HG03457 (cell line): ENCODE data around the gene ACTL7B.
"Not testable (repeated sequence)": the region's sequence is repeated elsewhere in the genome, so short reads cannot be mapped to it uniquely, and the experiment has no call there.

Experiments
- ATAC-seq: cut with Tn5 transposase; IDR thresholded peaks from one replicate; pipeline ENCODE4 v1.9.1; 2021; ENCODE audit warnings: moderate number of reproducible peaks; ENCODE audit not compliant: unreplicated experiment

The ACTL7B gene

DNA sequence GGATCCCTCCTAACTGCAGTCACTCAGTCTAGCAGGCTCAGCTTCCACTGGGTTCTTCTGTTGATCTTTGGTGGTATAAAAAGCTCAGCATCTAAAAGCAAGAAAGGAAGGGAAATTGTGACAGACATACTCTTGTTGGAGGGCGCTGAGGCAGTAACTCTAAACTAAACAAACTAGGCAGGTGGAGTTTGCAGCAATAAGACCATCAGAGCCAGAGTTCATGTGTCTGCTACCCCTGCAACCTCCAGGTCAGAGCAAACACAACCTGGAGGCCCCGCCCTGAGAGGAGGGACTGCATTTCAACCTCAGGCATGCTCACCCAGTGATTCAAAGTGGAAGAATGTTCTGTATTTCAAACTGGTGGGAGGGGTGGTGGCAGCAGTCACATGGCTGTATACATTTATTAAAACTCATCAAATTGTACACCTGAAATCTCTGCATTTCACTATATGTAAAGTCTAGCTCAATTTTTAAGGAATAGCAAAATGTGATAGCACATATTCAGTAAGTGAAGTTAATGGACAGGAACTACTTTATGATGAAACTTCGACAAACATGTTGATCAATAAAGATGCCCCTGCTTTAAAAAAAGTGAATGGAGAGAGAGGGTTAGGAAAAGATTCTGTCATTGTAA, 13.4 kb upstream of the ACTL7B start:
- ATAC-seq, result no peak

DNA sequence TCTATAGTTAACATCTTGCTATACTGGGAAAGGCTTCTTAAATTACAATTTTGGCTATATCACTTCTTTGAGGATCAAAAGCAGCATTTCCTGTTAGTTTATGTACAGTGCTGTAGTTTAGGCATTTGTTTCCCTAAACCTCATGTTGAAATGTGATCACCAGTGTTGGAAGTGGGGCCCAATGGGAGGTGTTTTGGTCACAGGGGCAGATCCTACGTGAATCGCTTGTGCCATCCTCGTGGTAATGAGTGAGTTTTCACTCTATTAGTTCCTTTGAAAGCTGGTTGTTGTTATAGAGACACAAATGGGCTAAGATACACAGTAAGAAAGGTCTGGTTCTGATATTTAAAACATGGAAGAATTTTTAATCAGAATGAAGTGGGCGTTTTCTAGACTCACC, 12.0 kb upstream of the ACTL7B start:
- ATAC-seq, result no peak

DNA sequence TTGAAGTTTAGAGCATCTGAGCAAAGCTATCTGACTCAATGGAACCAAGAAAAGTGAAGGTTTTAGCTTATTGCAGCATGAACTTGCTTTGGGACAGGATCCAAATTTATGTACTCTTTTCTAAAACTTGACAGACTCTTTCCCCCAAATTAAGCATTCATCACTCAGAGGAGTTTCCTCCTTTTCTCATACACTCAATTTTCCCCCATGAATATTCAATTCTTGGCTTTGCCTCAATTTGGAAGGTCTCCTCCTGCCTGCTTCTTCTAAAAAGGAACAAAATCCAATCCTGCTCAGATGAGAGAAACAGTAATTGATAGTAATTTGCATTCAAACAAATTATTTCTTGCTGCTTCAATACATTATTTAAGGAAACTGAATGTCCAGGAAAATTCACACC, 11.3 kb upstream of the ACTL7B start:
- ATAC-seq, result no peak

DNA sequence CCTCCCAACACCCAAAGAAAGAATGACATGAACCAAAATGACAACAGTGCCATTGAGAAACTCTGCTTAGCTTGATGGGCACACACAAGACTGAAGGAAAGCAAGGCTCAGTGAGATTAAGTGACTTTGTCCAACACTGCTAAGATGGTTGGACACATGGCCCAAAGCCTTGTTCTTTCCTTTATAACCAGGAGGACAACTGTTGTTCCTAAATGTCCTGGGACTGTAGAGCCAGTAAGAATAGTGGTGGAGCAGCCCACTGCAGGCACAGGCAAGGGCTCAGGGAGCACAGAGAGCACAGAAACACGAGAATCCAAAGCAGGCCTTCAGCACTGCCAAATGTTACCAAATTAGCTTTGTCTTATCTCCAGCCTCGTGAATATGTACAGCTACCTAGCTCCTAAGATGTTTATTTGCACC, 10.2 kb upstream of the ACTL7B start:
- no peak for ATAC-seq

DNA sequence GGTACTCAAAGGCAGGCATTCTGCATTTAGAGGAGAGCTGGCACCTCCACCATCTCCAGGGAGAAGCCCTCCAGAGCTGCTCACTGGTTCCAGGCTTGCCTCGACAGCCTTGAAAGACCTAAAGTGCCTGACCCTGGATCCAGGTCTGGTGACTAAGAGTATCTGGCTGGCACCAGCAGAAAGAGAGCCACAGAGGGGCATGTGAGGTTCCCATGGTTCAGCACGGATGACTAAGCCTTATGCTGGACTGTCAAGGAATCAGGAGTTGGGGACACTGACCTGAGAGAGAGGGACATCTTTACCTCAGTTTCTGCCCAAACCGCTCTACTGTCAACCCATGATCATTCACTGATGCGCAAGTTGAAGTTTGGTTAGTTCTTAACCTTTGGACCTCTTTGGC, 9.3 kb upstream of the ACTL7B start:
- no peak for ATAC-seq

DNA sequence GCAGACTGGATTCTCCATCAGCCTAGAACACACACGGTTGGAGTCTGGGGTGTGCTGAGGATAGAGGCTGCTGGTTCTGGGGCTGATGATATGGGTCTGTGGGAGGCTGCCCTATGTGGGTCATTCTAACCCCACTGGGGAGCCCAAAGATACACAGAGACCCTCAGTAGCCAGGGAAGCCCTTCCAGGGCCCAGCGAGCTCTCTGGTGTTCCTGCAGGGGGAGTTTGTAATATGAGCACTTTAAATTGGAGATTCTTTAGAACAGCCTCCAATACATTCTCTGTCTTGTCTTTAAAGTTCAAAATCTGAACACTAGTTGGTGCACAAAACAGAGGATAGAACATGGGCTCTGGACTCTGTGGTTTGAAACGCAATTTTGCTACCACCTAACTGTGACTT, 8.7 kb upstream of the ACTL7B start:
- ATAC-seq, result no peak

DNA sequence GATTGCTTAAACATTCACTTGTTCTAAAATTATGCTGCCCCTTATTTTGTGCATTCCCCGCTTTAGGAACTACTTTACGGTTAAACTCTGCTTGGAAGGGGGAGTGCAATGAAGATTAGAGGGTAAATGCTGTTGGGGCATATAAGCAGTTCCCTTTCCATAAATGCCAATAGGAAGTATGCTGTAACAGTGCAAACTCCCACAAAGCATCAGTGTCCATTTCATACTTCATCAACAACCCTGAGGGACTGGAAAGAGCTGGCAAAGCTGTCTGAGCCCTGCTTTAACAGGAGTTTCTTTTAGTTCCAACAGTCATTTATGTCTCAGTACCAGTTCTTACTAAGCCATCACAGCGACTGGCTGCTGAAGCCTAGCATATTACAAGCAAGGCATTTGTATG, 8.1 kb upstream of the ACTL7B start:
- ATAC-seq, result no peak

DNA sequence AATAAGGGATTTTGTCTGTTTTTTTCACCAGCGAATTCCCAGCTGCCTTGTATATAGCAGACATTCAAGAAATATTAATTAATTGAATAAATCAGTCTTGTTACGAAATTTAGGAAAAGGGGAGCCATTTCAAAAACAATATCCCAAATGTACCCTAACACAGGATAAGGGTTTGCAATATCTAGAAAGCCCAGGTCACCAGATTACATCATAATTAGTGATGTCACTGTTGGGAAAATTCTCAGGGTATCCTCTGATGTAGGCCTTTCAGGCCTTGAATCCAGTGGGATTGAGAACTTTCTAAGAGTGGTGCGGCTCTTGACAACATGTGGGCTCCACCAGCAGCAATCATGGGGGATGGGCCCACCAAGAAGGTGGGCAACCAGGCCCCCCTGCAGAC, 6.2 kb upstream of the ACTL7B start, which contains the start of gene ACTL7A:
ACTL7A (plus strand) TSS at position 270 of the 400 bp plus-strand sequence; CDS start at position 327, 57 bp downstream.
- ATAC-seq, result no peak

DNA sequence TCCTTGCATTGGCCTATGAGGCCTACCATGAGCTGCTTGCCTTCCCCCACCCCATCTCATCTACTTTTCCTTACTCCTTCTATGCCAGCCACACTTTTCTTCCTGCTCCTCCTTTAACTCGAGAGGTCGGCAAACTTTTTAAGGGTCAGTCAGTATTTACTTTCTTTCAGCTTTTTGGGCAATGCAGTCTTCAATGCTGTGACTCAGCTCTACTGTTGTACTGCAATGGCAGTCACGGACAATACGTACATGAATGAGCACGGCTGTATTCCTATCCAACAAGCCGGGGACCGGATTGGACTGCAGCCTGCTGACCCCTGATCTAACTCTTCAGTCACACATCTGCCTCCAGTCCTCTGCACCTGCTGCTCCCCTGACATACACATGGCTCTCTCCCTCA, 5.7 kb upstream of the ACTL7B start:
- ATAC-seq, result no peak

DNA sequence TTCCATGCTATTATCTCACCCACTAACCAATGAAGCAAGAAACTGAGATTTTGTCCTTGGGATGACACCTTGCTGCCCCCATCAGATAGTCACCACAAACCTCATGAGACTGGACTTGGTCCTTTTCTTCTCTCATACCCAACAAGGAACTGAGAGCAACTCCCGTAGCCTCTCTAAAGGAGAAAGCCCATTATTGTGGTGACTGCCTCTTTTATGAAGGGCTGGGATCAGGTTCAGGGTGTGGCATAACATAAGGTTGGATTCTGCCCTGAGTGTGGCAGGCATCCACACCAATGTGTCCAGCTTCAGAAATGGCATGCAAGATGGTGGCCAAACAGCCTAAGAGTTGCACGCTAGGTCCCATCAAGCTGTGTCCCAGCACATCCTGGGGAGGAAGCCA, 5.0 kb upstream of the ACTL7B start:
- ATAC-seq, result no peak

DNA sequence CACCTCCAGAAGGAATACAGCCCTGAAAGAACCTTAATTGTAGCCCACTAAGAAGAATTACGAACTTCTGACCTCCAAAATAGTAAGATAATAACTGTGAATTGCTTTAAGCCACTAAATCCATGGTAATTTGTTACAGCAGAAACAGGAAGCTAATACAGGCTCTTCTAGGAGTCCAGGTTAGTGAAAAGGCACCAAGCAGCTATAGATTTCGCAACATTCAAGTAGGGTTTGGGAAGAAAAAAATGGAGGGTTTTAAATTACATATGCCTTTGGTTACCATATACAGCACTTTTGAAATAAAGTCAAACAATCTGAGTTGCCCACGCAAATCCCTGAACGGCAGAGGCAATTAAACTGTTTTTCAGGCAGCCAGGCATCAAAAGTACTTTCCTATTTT, 4.6 kb upstream of the ACTL7B start:
- no peak for ATAC-seq

DNA sequence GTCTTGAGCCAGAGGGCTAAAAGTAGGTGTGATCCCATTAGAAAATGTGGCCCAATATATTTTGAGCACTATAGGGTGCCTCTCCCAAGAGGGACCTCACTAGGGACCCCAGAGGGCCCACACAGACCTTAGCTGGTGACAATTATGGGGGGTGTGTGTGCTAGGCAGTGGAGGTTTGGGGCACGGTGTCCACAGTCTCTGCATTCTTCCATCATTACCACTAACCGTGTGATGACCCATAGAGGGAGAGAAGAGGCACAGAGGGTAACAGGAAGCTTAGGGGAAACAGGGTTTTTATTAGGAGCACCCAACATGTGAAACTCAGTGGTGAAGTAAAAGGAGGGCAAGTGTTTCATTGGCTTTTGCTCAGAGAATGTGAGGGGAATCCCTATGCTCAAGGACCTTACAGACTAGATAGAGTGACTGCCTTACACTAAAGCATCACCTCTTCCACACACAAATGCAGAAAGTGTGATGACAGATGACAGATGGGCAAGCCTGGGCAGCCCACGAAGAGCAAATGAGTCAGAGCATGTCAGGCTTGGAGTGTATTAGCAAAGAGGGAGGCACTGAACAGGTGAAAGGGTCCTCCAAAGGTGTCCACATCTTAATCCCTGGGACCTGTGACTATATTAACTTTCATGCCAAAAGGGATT, 3.8 kb upstream of the ACTL7B start:
- no peak for ATAC-seq

DNA sequence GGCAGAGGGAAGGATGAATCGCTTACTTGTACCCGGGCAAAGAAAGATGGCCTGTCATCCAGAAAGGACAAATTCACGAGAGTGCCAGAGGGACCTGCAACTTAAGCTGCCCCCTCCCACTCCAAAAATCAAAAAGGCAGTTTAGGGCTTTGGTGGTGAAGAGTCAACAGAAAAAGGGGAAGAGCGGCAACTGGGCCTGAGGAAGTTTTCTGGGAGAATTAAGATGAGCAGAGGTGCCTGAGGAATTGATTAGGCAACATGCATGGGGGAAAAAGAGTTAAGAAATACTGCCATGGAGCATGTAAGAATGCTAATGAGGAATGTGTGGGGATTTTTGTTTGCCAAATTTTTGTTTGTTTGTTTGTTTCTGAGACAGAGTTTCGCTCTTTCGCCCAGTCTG, 1.8 kb upstream of the ACTL7B start:
- no peak for ATAC-seq

DNA sequence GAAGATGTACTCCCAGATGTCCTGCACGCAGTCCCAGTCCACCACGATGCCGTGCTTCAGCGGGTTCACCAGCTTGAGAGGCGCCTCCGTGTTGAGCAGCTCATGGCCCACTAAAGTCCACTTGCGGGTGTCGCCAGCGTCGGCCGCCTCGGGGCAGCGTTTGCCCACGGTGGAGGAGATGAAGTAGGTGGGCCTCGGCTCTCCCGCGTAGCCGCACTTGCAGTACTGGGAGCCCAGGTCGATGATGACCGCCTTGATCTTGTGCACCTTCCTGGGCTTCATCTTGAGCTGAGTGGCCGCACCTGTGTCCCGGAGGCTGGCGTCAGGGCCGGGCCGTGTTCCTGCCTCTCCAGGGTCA, 278 bp downstream of the ACTL7B start:
- no peak for ATAC-seq

DNA sequence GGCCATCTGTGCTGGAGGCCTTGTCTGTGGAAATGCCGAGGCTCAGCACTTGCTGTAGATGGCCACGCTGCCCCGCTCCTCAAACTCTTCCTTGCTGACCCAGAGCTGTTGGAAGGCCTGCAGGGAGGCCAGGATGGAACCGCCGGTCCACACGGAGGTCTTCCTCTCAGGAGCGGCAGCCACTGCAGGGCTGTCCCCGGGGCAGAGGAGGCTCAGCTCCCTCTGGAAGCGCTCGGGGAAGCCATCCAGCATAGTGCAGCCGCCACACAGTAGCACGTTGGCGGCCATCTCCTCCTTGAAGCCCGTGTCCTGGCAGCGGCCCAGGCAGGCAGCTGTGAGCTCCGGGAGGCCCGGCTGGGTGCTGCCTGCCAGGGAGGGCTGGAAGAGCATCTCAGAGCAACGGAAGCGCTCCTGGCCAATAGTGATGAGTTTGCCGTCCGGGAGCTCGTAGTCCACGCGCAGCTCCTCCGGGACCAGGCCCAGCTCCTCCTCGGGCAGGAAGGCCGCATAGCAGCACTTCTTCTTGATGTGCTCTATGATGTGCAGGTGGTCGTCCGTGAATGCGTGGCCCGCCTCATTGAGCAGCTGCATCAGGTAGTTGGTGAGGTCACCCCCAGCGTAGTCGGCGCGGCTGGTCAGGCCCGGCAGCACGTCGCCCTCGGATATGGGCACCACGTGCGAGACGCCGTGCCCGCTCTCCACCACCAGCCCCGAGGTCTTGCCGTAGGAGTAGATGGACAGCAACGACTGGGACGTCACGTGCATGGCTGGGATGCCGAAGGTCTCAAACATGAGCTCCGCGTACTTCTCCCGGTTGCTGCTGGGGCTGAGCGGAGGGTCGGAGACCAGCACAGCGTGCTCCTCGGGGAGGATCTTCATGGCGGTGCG, 901 bp downstream of the ACTL7B start:
- no peak for ATAC-seq

DNA sequence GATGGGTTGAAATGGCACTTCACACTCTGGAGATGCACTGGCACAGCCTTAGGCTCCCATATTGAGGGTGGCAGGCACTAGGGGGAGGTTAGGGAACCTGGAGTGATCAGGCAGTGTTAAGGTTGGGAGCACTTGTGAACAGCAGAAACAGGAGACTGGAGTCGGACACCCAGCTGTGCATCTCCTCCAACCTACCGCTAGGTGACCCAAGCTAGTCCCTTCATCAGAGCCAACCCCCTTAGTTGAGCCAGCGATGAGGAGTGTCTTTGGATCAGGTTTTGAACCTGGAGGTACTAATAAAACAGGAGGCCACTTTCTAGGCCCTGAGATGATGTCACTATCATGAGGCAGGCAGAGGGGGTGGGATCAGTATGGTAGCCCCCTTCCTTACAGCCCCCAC, 1.7 kb downstream of the ACTL7B start:
- no peak for ATAC-seq

DNA sequence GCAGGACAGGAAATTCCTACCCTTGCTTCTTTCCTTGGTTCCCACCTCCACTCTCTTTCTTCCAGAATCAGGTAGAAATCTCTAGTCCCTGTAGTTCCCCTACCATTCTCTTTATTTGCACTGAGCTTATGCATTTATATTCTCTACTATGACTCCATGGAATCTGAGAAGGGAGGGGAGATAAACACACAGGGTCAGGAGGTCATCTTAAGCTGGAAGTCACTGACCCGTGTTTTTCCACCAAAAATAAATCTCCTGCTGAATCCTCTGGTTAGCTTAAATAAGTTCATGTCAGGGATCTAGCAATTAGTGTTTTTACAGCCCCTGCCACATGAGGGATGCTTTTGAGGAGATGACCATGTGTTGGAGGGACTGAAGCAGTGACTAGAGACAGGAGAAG, 3.7 kb downstream of the ACTL7B start:
- ATAC-seq, result no peak

DNA sequence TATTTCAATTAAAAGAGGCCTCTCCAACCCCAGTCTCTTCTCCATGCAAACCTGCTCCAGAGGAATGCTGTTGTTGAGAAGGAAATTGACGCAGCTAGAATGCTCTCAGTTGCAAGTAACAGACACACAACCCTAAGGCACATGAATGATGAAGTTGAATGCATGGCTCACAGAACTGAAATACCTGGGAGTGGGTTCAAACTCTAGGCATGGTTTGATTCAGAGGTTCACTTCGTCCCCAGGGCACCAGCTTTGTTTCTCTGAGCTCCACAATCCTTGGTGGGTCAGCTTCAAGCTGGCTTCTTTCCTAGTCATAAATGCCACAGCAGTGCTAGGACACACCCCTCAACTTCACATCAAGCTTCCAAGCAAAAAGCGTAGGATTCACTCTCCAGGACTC, 4.6 kb downstream of the ACTL7B start:
- ATAC-seq, result no peak

DNA sequence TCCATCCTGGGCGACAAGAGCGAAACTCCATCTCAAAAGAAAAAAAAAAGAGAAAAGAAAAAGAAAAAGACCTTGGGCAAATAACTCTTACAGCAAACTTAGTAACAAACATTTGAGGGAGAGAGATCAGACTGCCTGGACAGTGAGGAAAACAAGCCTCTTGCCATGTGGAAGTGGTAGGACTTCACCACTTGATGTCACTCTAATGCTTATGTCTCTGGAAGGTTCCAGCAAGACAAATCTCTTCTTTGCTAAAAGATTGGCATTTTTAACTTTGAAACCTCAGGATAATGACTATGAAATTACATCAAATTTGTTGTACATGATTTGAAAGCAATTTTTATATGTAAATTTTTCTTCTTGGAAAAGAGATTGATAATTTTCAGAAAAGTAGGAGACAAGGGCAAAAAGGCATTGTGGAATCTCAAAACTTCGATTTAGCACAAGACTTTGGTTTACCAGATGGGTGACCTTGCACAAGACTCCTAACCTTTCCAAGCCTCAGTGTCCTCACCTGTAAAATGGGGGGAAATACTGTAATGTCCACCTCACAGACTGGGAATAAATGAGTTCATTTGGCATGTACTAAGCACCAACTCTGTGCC, 5.4 kb downstream of the ACTL7B start:
- ATAC-seq, result no peak

DNA sequence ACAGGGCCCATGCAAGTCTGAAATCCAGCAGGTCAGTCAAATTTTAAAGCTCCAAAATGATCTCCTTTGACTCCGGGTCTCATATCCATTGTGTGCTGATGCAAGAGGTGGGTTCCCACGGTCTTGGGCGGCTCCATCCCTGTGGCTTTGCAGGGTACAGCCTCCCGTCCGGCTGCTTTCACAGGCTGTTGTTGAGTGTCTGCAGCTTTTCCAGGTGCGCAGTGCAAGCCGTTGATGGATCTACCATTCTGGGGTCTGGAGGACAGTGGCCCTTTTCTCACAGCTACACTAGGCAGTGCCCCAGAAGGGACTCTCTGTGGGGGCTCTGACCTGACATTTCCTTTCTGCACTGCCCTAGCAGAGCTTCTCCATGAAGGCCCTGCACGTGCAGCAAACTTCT, 7.5 kb downstream of the ACTL7B start:
- ATAC-seq, result not testable (repeated sequence)

DNA sequence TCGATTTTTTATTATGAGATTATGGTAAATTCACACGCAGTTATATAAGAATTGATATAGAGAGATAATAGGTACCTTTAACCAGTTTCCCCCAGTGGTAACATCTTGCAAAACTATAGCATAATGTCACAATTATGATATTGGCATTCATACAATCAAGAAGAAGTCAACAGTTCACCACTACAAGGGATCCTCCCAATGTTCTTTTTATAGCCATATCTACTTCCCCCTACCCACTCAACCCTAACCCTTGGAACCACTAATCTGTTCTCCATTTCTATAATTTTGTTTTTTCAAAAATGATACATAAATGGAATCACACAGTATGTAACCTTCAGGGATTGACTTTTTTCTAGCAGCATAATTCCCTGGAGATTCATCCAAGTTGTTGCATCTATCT, 9.8 kb downstream of the ACTL7B start:
- ATAC-seq, result no peak

DNA sequence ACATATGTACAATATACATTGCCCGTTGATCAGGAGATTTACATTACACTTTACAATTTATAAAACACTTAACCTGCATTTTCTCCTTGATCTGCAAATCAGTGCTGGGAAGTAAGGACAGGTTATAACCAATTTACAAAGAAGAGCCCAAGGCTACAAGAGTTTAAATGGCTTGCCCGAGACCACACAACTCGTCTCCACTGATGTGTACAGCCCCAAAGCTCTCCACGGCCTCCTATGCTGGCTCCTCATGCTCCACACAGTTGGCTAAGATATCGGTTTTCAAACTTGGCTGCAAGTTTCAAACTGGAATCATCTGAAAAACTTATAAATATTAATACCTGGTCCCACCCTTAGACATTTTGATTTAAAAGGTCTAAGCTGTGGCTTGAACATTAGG, 10.3 kb downstream of the ACTL7B start:
- ATAC-seq, result no peak
